Muscle of arm (tissue), 14 donors: ENCODE results near the gene BMP8A. TPM values are rescaled to one million over a fixed set of nuclear protein-coding genes. Genes with fewer than 3 reads are reported as not detected.
"Not testable (repeated sequence)": the region's sequence is repeated elsewhere in the genome, so short reads cannot be mapped to it uniquely, and the experiment has no call there.

Experiments
- DNase-seq: peaks from one replicate; pipeline ENCODE4 v3.0.0-alpha.2; 2013
- long read RNA-seq, 11 donors: transcript quantifications; one replicate each; lab custom pipeline, GENCODE V29; 2026
- polyA plus RNA-seq, 12 donors: library from polyadenylated mRNA; unstranded; fragments of 120-200 nt; gene quantifications; one replicate each; pipeline ENCODE4 v1.2.1, GENCODE V29; 2013; ENCODE audit not compliant: insufficient read length in 12 of 12

The BMP8A gene
- under 1 TPM in 9 of 12 donors, not detected in 3; 0.16 to 0.72 (median 0.49) TPM for polyA plus RNA-seq
- long read RNA-seq, donor 1 = 0 reads
- long read RNA-seq, donor 2 = 0 reads
- long read RNA-seq, donor 3 = 0 reads
- long read RNA-seq, donor 4 = 0 reads
- long read RNA-seq, donor 5 = 0 reads
- long read RNA-seq, donor 6 = 0 reads
- long read RNA-seq, donor 7 = 0 reads
- long read RNA-seq, donor 8, partial matches to known transcripts = 0 of 1 reads
- long read RNA-seq, donor 8, other reads (novel, unspliced or antisense) = 0 of 1 reads
- long read RNA-seq, donor 9 = 0 reads
- long read RNA-seq, donor 10 = 0 reads
- long read RNA-seq, donor 11, partial matches to known transcripts = 0 of 1 reads
- long read RNA-seq, donor 11, other reads (novel, unspliced or antisense) = 0 of 1 reads

GRCh38 chr1:39491146-39491921 is at the start of gene BMP8A:
BMP8A (plus strand) TSS chr1:39491636; CDS start chr1:39491992, 356 bp downstream.
- no peak for DNase-seq

DNA sequence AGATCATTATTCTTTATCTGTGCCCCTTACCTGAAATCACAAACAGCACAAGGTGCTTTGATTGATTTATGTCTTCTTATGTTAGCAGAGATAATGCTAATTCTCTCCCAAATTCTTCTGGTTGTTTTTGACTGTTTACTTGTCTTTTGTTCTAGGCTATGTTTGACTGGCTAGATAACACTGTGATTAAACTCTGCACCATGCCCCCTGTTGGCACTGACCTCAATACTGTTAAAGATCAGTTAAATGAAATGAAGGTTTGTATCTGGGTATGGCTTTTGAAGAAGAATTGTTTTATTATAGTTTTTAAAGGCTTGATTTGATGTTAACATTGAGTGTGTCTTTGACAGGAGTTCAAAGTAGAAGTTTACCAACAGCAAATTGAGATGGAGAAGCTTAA is 49.6 kb upstream of the BMP8A start:
- no peak for DNase-seq

DNA sequence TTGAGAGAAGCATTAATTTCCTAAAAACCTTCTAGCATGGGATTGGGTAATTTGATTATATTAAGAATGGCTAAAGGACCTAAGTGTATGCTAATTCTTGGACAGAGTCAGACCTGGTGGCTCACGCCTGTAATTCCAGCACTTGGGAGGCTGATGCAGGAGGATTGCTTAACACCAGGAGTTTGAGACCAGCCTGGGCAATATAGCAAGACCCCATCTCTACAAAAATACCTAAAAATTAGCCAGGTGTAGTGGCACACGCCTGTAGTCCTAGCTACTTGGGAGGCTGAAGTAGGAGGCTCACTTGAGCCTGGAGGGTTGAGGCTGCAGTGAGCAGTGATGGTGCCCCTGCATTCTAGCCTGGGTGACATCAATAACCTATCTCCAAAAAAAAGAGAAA is 45.9 kb upstream of the BMP8A start:
- no peak for DNase-seq

GRCh38 chr1:39446986-39447567 is 44.4 kb upstream of the BMP8A start:
- no peak for DNase-seq

DNA sequence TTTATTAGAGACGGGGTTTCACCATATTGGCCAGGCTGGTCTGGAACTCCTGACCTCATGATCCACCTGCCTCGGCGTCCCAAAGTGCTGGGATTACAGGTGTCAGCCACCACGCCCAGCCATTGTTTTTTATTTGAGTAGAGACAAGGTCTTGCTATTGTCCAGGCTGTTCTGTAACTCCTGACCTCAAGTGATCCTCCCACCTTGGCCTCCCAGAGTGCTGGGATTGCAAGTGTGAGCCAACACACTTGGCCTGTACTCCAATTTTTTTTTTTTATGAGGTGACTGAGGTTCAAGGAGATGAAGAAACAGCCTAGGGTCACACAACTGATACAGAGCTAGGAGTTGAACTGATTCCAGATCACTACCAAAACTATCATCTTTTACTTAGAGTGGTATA is 41.4 kb upstream of the BMP8A start:
- not testable (repeated sequence) for DNase-seq

DNA sequence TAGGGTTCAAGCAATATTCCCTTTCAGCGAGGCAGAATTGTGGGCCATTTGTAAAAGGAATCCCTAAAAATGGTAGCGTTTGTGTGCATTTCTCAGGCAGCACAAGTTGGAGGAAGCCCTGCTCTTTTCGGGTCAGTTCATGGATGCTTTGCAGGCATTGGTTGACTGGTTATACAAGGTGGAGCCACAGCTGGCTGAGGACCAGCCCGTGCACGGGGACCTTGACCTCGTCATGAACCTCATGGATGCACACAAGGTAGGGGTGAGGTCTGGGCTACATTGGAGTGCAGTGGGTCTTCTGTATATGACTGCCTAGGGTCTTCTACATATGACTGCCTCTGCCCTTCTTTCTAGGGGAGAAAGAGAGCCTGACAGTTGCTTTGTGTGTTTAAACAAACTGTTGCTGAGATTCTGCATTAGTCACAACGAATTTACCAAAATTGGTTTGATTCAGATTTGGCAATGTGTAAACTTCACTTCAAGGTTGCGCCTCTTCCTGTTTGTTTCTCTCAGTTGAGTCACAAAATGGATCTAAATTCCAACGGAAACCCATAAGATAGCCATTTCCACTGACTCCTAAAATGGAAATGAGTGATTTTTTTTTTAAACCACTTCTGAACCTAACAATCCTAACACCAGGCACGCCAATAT is 40.4 kb upstream of the BMP8A start:
- DNase-seq = no peak

- DNase-seq = no peak
These were observed 39.4 kb upstream of the BMP8A start for GRCh38 chr1:39452081-39452480.

DNA sequence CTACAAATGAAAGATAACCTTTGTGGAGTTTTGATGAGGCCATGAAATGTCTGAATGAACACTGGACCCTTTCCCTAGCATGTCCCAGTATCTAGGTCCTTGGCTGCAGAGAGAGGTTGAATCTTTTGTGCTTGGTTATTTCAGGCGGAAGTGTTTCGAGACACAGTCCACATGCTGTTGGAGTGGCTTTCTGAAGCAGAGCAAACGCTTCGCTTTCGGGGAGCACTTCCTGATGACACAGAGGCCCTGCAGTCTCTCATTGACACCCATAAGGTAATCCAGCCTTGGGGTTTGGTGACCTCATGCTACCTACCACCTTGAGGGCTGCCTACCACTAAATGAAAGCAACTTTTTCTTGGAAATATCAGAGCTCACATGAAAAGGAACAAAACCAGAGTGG is 38.9 kb upstream of the BMP8A start:
- no peak for DNase-seq

DNA sequence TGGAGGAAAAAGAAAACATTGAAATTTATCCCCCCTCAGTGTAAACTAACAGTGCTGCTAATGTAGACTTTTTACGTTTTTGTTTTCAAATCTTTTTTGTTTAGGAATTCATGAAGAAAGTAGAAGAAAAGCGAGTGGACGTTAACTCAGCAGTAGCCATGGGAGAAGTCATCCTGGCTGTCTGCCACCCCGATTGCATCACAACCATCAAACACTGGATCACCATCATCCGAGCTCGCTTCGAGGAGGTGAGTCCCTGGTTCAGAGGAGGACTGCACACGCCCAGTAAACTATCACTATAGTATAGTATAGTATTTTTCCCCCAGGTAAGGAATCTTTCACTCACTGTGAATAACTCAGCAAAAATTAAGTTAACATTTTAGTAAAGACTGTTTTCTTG is 37.8 kb upstream of the BMP8A start:
- no peak for DNase-seq

DNA sequence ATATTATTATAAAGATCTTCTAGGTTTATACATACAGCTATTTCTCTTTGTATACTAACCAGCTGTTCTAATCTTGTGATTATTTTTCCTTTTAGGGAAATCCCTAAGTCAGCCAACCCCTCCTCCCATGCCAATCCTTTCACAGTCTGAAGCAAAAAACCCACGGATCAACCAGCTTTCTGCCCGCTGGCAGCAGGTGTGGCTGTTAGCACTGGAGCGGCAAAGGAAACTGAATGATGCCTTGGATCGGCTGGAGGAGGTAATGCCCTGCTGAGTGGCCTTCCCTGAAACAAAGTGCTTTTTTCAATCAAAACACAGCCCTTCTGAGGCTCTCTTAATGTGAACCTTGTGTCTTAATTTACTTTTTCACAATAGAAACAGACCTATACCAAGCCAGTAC is 32.4 kb upstream of the BMP8A start:
- no peak for DNase-seq

- DNase-seq = no peak
These were observed 29.4 kb upstream of the BMP8A start for GRCh38 chr1:39462074-39462473.

GRCh38 chr1:39466413-39467107 is 24.9 kb upstream of the BMP8A start:
- no peak for DNase-seq

DNA sequence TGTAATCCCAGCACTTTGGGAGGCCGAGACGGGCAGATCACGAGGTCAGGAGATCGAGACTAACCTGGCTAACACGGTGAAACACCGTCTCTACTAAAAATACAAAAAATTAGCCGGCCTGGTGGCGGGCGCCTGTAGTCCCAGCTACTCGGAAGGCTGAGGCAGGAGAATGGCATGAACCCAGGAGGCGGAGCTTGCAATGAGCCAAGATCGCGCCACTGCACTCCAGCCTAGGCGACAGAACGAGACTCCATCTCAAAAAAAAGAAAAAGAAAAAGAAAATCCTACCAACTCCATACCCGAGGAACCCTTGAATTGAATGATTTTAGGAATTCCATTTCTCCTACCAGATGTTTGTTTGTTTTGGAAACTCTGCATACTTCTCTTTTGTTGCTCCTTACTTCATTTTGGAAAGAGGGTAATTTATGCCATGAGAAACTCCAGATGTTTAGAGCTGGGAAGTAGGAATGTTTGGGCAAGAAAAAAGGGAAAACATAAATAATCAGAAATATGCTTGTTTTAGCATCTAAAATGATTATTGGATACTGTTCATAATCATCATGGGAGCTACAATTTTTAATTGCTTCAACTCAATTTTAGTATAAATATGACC is 24.2 kb upstream of the BMP8A start:
- DNase-seq = not testable (repeated sequence)

DNA sequence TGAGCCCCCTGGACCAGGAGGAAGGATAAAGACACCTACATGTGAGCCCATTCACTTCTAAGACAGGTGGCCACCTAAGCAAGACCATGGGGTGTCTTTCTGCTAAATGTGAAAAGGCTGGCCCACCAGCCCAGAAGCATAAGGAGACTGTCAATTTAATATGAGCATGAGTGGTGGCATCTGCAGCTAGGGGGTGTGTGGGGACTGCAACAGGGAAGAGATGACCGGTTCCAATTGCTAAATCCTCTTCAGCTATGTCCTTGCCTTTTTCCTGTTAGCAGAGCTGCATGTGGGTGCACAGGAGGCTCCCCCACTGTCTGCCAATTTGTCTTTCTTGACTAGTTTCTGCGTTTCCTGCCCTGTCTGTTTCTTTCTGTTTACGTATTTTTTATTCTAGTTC is 22.3 kb upstream of the BMP8A start:
- DNase-seq = no peak

DNA sequence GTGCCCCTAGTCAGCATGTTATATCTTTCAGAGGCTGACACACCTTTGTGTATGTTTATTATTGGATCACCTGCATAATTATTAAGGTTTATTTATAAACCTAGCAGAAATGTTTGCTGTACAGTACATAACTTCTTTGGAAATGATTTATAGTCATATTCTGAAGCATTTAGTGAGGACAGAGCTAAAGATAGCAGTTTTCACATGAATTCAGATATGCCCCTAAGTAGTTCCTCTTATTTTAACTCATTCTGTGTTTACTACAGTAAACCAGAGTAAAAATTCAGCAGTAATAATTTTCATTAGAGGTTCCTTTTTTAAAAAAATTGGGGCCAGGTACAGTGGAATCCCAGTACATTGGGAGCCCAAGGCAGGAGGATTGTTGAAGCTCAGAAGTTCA is 21.4 kb upstream of the BMP8A start:
- no peak for DNase-seq

DNA sequence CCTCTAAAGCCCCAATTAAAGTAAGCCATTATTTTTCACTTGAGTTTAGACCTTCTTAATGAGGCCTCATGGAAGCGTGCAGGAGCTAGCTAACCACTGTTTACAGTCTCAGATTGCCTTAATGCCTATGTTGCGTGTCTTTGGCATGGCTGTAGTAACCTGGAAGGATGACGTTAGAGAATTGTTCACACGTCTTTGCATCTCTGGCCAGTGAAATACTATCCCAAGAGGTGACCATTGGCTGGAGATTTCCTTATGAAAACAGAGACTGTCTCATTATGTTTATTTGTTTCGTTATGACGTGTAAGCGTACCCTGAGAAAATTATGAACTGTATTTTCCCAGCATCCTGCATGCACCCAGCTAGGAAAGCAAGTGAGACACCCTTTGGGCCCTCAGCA is 18.6 kb upstream of the BMP8A start:
- DNase-seq = no peak

DNA sequence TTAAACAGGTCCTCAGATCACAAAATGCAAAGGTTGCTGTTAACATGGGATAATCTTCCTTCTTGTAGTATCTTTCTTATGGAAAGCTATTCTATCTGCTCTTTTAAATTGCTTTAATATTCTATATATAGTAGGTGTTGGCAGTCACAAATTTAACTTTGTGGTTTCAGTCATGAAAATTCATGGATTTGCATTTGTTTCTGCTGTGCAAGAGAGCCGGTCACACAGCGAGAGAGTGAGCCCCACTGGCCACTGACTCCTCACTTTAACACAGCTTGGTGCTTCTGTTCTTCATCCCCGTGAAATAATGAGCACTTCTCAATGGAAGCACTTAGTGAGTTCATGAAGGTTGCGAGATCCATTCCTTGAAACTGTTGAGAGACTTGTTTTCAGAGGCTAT is 18.1 kb upstream of the BMP8A start:
- no peak for DNase-seq

DNA sequence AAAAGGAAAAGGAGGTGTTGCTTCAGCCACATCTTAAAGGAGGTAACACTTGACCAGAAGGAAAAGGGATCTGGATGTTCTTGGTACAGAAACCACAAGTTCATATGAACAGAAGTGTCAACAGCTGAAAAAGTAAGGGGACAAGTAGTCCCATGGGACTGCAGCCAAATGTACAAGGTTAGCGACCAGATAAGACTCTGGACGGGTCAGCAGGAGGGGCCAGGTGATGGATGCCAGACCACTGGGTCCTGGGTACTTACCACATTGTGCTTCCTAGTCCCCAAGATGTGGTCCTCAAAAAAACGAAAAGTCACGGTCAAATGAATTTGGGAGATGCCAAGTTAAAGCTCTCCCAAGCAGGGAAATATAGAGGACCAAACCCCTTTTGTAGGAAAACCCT is 16.6 kb upstream of the BMP8A start:
- DNase-seq = no peak

DNA sequence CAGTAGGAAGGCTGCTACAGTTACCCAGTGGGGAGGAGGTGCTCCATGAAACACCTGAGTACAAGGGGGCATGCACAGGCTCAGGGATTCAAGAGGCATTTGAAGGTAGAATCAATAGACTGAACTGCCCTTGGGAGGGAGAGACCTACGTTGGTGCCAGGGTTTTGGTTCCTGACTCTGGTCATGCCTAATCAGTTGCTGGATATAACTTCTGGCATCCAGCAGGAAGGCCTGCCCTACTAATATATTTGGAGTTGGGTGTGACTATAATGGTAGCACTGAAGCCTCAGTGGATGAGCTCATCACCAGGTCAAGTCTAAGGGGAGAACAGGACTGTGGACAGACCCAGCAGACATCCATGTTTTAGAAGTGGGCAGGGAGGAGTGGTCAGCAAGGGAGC is 15.9 kb upstream of the BMP8A start:
- not testable (repeated sequence) for DNase-seq

- no peak for DNase-seq
These were observed 13.1 kb upstream of the BMP8A start for GRCh38 chr1:39478126-39478915.
